ENCODE results near the gene DVL1. TPM values are rescaled to one million over a fixed set of nuclear protein-coding genes. Genes with fewer than 3 reads are reported as not detected.
"Not testable (repeated sequence)": the region's sequence is repeated elsewhere in the genome, so short reads cannot be mapped to it uniquely, and the experiment has no call there.

DVL1 gene
- polyA plus RNA-seq, 3 donors, result 23.6 to 45.9 (median 42.6) TPM

- no peak for DNase-seq (ENCODE audit: extremely low read depth in 1 of 11, low read depth in 9 of 11, low spot score in 4 of 11)
Measured at GRCh38 chr1:1376551-1377226, 27.5 kb upstream of the DVL1 start.

- DNase-seq (ENCODE audit: extremely low read depth in 1 of 11, low read depth in 9 of 11, low spot score in 4 of 11), result peak; percentile 98 to 100 (median 100)
Measured at GRCh38 chr1:1374929-1375662, 25.9 kb upstream of the DVL1 start, which contains the start of gene AURKAIP1. Gene AURKAIP1 (minus strand): TSS chr1:1375207. CDS start chr1:1374756, 451 bp downstream.

- no peak for DNase-seq (ENCODE audit: extremely low read depth in 1 of 11, low read depth in 9 of 11, low spot score in 4 of 11)
Measured at GRCh38 chr1:1374589-1374928, 25.3 kb upstream of the DVL1 start.

GRCh38 chr1:1373815-1374588 lies 24.8 kb upstream of the DVL1 start:
- no peak for DNase-seq (ENCODE audit: extremely low read depth in 1 of 11, low read depth in 9 of 11, low spot score in 4 of 11)

- DNase-seq (ENCODE audit: extremely low read depth in 1 of 11, low read depth in 9 of 11, low spot score in 4 of 11), result no peak
Measured at GRCh38 chr1:1373051-1373814, 24.0 kb upstream of the DVL1 start.

- no peak for DNase-seq (ENCODE audit: extremely low read depth in 1 of 11, low read depth in 9 of 11, low spot score in 4 of 11)
Measured at GRCh38 chr1:1371746-1372711, 22.8 kb upstream of the DVL1 start.

GRCh38 chr1:1371364-1371745 lies 22.1 kb upstream of the DVL1 start:
- DNase-seq (ENCODE audit: extremely low read depth in 1 of 11, low read depth in 9 of 11, low spot score in 4 of 11), result no peak

GRCh38 chr1:1370771-1371300 lies 21.6 kb upstream of the DVL1 start:
- no peak for DNase-seq (ENCODE audit: extremely low read depth in 1 of 11, low read depth in 9 of 11, low spot score in 4 of 11)

- not testable (repeated sequence) for DNase-seq (ENCODE audit: extremely low read depth in 1 of 11, low read depth in 9 of 11, low spot score in 4 of 11)
Measured at GRCh38 chr1:1370094-1370493, 20.9 kb upstream of the DVL1 start.

DNA sequence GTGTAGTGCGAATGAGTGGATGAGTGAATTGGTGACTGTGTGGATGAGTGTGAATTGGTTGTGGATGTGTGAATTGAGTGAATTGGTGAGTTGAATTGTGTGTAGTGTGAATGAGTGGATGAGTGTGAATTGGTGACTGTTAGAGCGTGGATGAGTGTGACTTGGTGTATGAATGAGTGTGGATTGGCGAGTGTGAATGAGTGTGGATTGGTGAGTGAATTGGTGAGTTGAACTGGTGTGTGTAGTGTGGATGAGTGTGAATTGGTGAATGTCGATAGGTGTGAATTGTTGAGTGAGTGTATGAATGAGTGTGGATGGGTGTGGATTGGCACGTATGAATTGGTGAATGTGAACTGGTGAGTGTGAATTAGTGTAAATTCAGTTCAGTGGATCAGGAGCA lies 18.1 kb upstream of the DVL1 start:
- DNase-seq (ENCODE audit: extremely low read depth in 1 of 11, low read depth in 9 of 11, low spot score in 4 of 11), result no peak

GRCh38 chr1:1366699-1367066 lies 17.5 kb upstream of the DVL1 start:
- DNase-seq (ENCODE audit: extremely low read depth in 1 of 11, low read depth in 9 of 11, low spot score in 4 of 11), result no peak

DNA sequence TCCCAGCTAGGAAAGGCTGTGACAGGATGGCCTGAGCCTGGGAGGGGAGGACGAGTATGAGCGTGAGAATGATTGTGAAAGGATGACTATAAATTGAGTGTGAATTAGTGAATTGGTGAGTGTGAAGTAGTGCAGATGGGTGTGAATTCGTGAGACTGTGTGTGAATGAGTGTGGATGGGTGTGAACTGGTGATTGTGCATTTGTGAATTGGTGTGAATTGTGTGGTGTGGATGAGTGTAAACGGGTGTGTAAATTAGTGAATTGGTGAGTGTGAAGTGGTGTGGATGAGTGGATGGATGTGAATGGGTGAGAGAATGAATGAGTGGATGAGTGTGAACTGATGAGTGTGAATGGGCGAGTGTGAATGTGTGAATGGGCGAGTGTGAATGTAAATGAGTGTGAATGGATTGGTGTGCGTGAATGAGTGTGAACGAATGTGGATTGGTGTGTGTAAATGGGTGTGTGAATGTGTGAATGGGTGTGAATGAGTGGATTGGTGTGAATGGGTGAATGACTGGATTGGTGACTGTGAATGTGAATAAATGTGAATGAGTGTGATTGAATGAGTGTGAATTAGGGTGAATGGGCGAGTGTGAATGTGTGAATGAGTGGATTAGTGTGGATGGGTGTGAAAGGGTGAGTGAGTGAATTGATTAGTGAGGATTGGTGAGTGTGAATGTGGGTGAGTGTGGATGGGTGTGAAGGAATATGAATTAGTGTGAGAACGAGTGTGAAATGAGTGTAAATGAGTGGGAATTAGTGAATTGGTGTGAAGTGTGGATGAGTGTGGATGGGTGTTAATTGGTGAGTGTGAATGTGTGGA lies 16.9 kb upstream of the DVL1 start:
- DNase-seq (ENCODE audit: extremely low read depth in 1 of 11, low read depth in 9 of 11, low spot score in 4 of 11), result no peak

GRCh38 chr1:1364266-1364665 lies 15.0 kb upstream of the DVL1 start:
- no peak for DNase-seq (ENCODE audit: extremely low read depth in 1 of 11, low read depth in 9 of 11, low spot score in 4 of 11)

- no peak for DNase-seq (ENCODE audit: extremely low read depth in 1 of 11, low read depth in 9 of 11, low spot score in 4 of 11)
Measured at GRCh38 chr1:1361982-1362423, 12.8 kb upstream of the DVL1 start.

- no peak for DNase-seq (ENCODE audit: extremely low read depth in 1 of 11, low read depth in 9 of 11, low spot score in 4 of 11)
Measured at GRCh38 chr1:1361233-1361981, 12.2 kb upstream of the DVL1 start.

DNA sequence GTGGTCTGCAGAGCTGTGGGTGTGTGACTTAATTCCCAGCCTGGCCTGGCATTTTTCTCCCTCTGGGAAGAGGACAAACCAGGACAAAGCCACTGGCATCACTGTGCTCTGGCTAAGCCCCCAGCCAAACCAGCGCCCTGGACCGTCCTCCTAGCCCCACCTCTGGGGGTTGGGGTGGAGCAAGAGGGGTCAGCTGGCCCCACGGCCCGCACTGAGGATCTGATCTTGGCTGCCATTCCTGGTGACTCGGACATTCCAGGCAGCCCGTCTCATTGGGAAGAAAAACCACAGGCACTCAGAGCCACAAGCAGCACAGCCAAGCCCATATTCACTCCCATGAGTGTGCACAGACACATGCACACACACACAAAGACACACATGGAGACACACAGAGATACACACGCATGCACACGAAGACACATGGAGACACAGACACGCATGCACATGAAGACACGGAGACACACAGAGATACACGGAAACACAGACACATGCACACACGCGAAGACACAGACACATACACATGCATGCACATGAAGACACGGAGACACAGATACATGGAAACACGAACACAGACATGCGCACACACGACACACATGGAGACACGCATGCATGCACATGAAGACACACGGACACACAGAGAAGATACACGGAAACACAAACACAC lies 11.4 kb upstream of the DVL1 start:
- no peak for DNase-seq (ENCODE audit: extremely low read depth in 1 of 11, low read depth in 9 of 11, low spot score in 4 of 11)
